Urothelium cell line (cell line): Measurements from ENCODE around the gene HLA-E.
"Not testable (repeated sequence)": the region's sequence is repeated elsewhere in the genome, so short reads cannot be mapped to it uniquely, and the experiment has no call there.

Source experiments
- DNase-seq: peaks from one replicate; pipeline ENCODE4 v3.0.0; 2011; ENCODE audit warnings: low spot score, mixed read lengths
- FAIRE-seq: peaks from 2 replicates; lab custom pipeline; 2011; peaks lifted over from hg19 to GRCh38; lab: Jason Lieb, UNC

The HLA-E gene

GRCh38 chr6:30489081-30490025, at the start of gene HLA-E:
Gene HLA-E (plus strand): TSS chr6:30489509. CDS start chr6:30489532, 23 bp downstream.
- DNase-seq (peak; percentile 94), FAIRE-seq (no peak)

- no peak for FAIRE-seq
- peak; percentile 37 for DNase-seq
Observed at GRCh38 chr6:30441171-30441570, 48.1 kb upstream of the HLA-E start.

GRCh38 chr6:30443657-30444450, 45.5 kb upstream of the HLA-E start:
- peak; percentile 75 for DNase-seq

GRCh38 chr6:30444451-30444742, 44.9 kb upstream of the HLA-E start:
- FAIRE-seq (no peak), DNase-seq (no peak)

More at GRCh38 chr6:30443657-30444450, 45.5 kb upstream of the HLA-E start:
- FAIRE-seq: no peak

GRCh38 chr6:30446259-30446658, 43.0 kb upstream of the HLA-E start:
- DNase-seq: no peak
- no peak for FAIRE-seq

- FAIRE-seq: no peak
- DNase-seq: peak; percentile 43
Observed at GRCh38 chr6:30447237-30447636, 42.1 kb upstream of the HLA-E start.

GRCh38 chr6:30450548-30450908, 38.8 kb upstream of the HLA-E start:
- no peak for DNase-seq
- no peak for FAIRE-seq

GRCh38 chr6:30450909-30451841, 38.1 kb upstream of the HLA-E start:
- DNase-seq (no peak), FAIRE-seq (no peak)

GRCh38 chr6:30452736-30453507, 36.4 kb upstream of the HLA-E start:
- no peak for DNase-seq
- no peak for FAIRE-seq

- FAIRE-seq (no peak), DNase-seq (peak; percentile 84)
Observed at GRCh38 chr6:30453508-30454116, 35.7 kb upstream of the HLA-E start.

- no peak for FAIRE-seq
- no peak for DNase-seq
Observed at GRCh38 chr6:30459145-30459544, 30.2 kb upstream of the HLA-E start.

- FAIRE-seq (no peak), DNase-seq (no peak)
Observed at GRCh38 chr6:30461055-30461454, 28.3 kb upstream of the HLA-E start.

- FAIRE-seq: no peak
- no peak for DNase-seq
Observed at GRCh38 chr6:30462482-30462881, 26.8 kb upstream of the HLA-E start.

GRCh38 chr6:30463242-30463641, 26.1 kb upstream of the HLA-E start:
- no peak for FAIRE-seq
- no peak for DNase-seq

- FAIRE-seq: no peak
- DNase-seq: peak; percentile 54
Observed at GRCh38 chr6:30463651-30464618, 25.4 kb upstream of the HLA-E start.

- DNase-seq (no peak), FAIRE-seq (no peak)
Observed at GRCh38 chr6:30465595-30466306, 23.6 kb upstream of the HLA-E start.

GRCh38 chr6:30470968-30471367, 18.3 kb upstream of the HLA-E start:
- no peak for DNase-seq
- FAIRE-seq: no peak

GRCh38 chr6:30475116-30475515, 14.2 kb upstream of the HLA-E start:
- not testable (repeated sequence) for FAIRE-seq, DNase-seq
